Mesendoderm (in vitro differentiated cells): Measurements from ENCODE around the gene AFF1.

Experiments used
- DNase-seq: peaks from one replicate; pipeline ENCODE4 v3.0.0; 2013
- H2AK5ac ChIP-seq: 2 replicates; pipeline ENCODE4 v1.6.1; 2013; ENCODE audit warnings: low read length, inconsistent platforms
- H2BK120ac ChIP-seq: 2 replicates; pipeline ENCODE4 v1.6.1; 2013; ENCODE audit warnings: low read depth, mild to moderate bottlenecking, low read length, moderate library complexity, mixed read lengths
- H2BK15ac ChIP-seq: replicated peaks from 2 replicates; pipeline ENCODE4 v1.6.1; 2013; ENCODE audit warnings: low read depth, mild to moderate bottlenecking, moderate library complexity
- H2BK5ac ChIP-seq: 2 replicates; pipeline ENCODE4 v1.6.1; 2013; ENCODE audit warnings: low read length, inconsistent platforms
- H3K18ac ChIP-seq: 2 replicates; pipeline ENCODE4 v1.6.1; 2013; ENCODE audit warnings: mild to moderate bottlenecking, low read length, mixed read lengths
- H3K23ac ChIP-seq: one replicate; pipeline ENCODE4 v1.6.1; 2013; ENCODE audit warnings: low read length
- H3K27ac ChIP-seq: 2 replicates; pipeline ENCODE4 v1.5.1; 2013; ENCODE audit warnings: low read depth, mild to moderate bottlenecking, inconsistent platforms, low read length, moderate library complexity
- H3K27me3 ChIP-seq: 2 replicates; pipeline ENCODE4 v1.6.1; 2013; ENCODE audit warnings: low read length, control low read depth, mild to moderate bottlenecking, inconsistent platforms; ENCODE audit not compliant: insufficient read depth, poor library complexity
- H3K36me3 ChIP-seq: 2 replicates; pipeline ENCODE4 v1.6.1; 2013; ENCODE audit warnings: low read length, inconsistent platforms; ENCODE audit not compliant: control insufficient read depth, insufficient read depth
- H3K4ac ChIP-seq: one replicate; pipeline ENCODE4 v1.6.1; 2013; ENCODE audit warnings: low read depth, mild to moderate bottlenecking, low read length, moderate library complexity
- H3K4me1 ChIP-seq: 2 replicates; pipeline ENCODE4 v1.6.1; 2013; ENCODE audit warnings: low read depth, low read length, inconsistent platforms; ENCODE audit not compliant: control insufficient read depth
- H3K4me2 ChIP-seq: 2 replicates; pipeline ENCODE4 v1.6.1; 2013; ENCODE audit warnings: low read length
- H3K4me3 ChIP-seq: 2 replicates; pipeline ENCODE4 v1.5.1; 2013; ENCODE audit warnings: mild to moderate bottlenecking, low read length
- H3K56ac ChIP-seq: one replicate; pipeline ENCODE4 v1.6.1; 2013; ENCODE audit warnings: low read length
- H3K79me1 ChIP-seq: 2 replicates; pipeline ENCODE4 v1.6.1; 2013; ENCODE audit warnings: low read length, inconsistent platforms
- H3K79me2 ChIP-seq: 2 replicates; pipeline ENCODE4 v1.6.1; 2013; ENCODE audit warnings: mild to moderate bottlenecking, low read length; ENCODE audit not compliant: control insufficient read depth, insufficient read depth
- H3K9ac ChIP-seq: 2 replicates; pipeline ENCODE4 v1.6.1; 2013; ENCODE audit warnings: low read length, inconsistent platforms
- H4K5ac ChIP-seq: one replicate; pipeline ENCODE4 v1.6.1; 2013; ENCODE audit warnings: low read length
- H4K8ac ChIP-seq: one replicate; pipeline ENCODE4 v1.6.1; 2013; ENCODE audit warnings: low read depth, mild to moderate bottlenecking, control low read depth, low read length, moderate library complexity
- WGBS: extraction: QIAGEN DNeasy Blood & Tissue Kit; methylation state at CpG from one replicate; pipeline ENCODE4 v1.1.7; 2013; ENCODE audit warnings: low lambda C conversion rate, missing lambda C conversion rate; ENCODE audit not compliant: insufficient coverage; ENCODE audit errors: extremely low coverage; 5-methylcytosine and 5-hydroxymethylcytosine counted together

Gene AFF1

GRCh38 chr4:87006676-87007527, 72.1 kb downstream of the AFF1 start:
- Histone ChIP-seq H3K36me3 (no peaks in the 10 kb centered on the region), H3K27me3 (no peaks in the 10 kb centered on the region), H2AK5ac (no peak overlapping the region), H3K4me2 (peak overlapping the region; percentile 49), H3K79me2 (peaks cover 33% of the 10 kb centered on the region), H3K56ac (peak overlapping the region; percentile 93), H3K23ac (peak overlapping the region; percentile 67), H3K27ac (peak overlapping the region; percentile 98), H3K4ac (peak overlapping the region; percentile 83), H3K9ac (peak overlapping the region; percentile 70), H3K18ac (peak overlapping the region; percentile 85), H4K8ac (no peak overlapping the region), H3K79me1 (peaks cover 2% of the 10 kb centered on the region), H3K4me3 (peak overlapping the region; percentile 48), H4K5ac (no peak overlapping the region), H2BK120ac (peak overlapping the region; percentile 18), H2BK15ac (no peak overlapping the region), H2BK5ac (no peak overlapping the region), H3K4me1 (peaks cover 13% of the 10 kb centered on the region)
- WGBS, result no CpG with 5 or more reads among the region's 82 CpGs
- peak; percentile 98 for DNase-seq

GRCh38 chr4:87007528-87008446, 73.0 kb downstream of the AFF1 start:
- peaks cover 39% of the 10 kb centered on the region for H3K79me2 ChIP-seq
- H2BK120ac ChIP-seq, result peak overlapping the region; percentile 18
- H2AK5ac ChIP-seq, result no peak overlapping the region
- H3K27ac ChIP-seq, result peak overlapping the region; percentile 98
- DNase-seq, result peak; percentile 76
- H3K23ac ChIP-seq, result no peak overlapping the region
- H3K4me2 ChIP-seq, result peak overlapping the region; percentile 49
- H4K8ac ChIP-seq, result no peak overlapping the region
- no peaks in the 10 kb centered on the region for H3K27me3 ChIP-seq
- peaks cover 13% of the 10 kb centered on the region for H3K4me1 ChIP-seq
- peak overlapping the region; percentile 37 for H2BK5ac ChIP-seq
- H3K56ac ChIP-seq, result peak overlapping the region; percentile 93
- no peaks in the 10 kb centered on the region for H3K36me3 ChIP-seq
- peak overlapping the region; percentile 67 for H3K9ac ChIP-seq
- no peak overlapping the region for H4K5ac ChIP-seq
- H3K4me3 ChIP-seq, result peak overlapping the region; percentile 48
- WGBS, result no CpG with 5 or more reads among the region's 22 CpGs
- peaks cover 2% of the 10 kb centered on the region for H3K79me1 ChIP-seq
- peak overlapping the region; percentile 85 for H2BK15ac ChIP-seq
- H3K4ac ChIP-seq, result no peak overlapping the region
- peak overlapping the region; percentile 63 for H3K18ac ChIP-seq

- H4K8ac ChIP-seq, result no peak overlapping the region
- no peak overlapping the region for H3K23ac ChIP-seq
- peak overlapping the region; percentile 30 for H2BK5ac ChIP-seq
- H3K4ac ChIP-seq, result no peak overlapping the region
- H3K9ac ChIP-seq, result peak overlapping the region; percentile 54
- no peak overlapping the region for H2AK5ac ChIP-seq
- peaks cover 2% of the 10 kb centered on the region for H3K79me1 ChIP-seq
- no peaks in the 10 kb centered on the region for H3K27me3 ChIP-seq
- H3K4me1 ChIP-seq, result peaks cover 15% of the 10 kb centered on the region
- DNase-seq, result no peak
- H2BK15ac ChIP-seq, result no peak overlapping the region
- no peak overlapping the region for H3K4me3 ChIP-seq
- H4K5ac ChIP-seq, result no peak overlapping the region
- H3K27ac ChIP-seq, result no peak overlapping the region
- no CpG with 5 or more reads among the region's 2 CpGs for WGBS
- H3K56ac ChIP-seq, result peak overlapping the region; percentile 50
- no peaks in the 10 kb centered on the region for H3K36me3 ChIP-seq
- peak overlapping the region; percentile 39 for H3K4me2 ChIP-seq
- H3K79me2 ChIP-seq, result peaks cover 50% of the 10 kb centered on the region
- H2BK120ac ChIP-seq, result peak overlapping the region; percentile 6
- peak overlapping the region; percentile 68 for H3K18ac ChIP-seq
Measured at GRCh38 chr4:87009095-87009648, 74.4 kb downstream of the AFF1 start.

GRCh38 chr4:87010192-87010591, 75.4 kb downstream of the AFF1 start:
- no peak overlapping the region for H3K9ac ChIP-seq
- peaks cover 2% of the 10 kb centered on the region for H3K79me1 ChIP-seq
- H2BK15ac ChIP-seq, result no peak overlapping the region
- H4K5ac ChIP-seq, result no peak overlapping the region
- H2AK5ac ChIP-seq, result no peak overlapping the region
- H3K18ac ChIP-seq, result no peak overlapping the region
- no CpG with 5 or more reads among the region's 1 CpG for WGBS
- no peak overlapping the region for H4K8ac ChIP-seq
- no peak overlapping the region for H3K56ac ChIP-seq
- H3K23ac ChIP-seq, result no peak overlapping the region
- H3K36me3 ChIP-seq, result no peaks in the 10 kb centered on the region
- DNase-seq, result no peak
- H2BK120ac ChIP-seq, result no peak overlapping the region
- no peak overlapping the region for H3K27ac ChIP-seq
- H3K4ac ChIP-seq, result no peak overlapping the region
- H3K4me2 ChIP-seq, result no peak overlapping the region
- H2BK5ac ChIP-seq, result no peak overlapping the region
- H3K4me3 ChIP-seq, result no peak overlapping the region
- peaks cover 58% of the 10 kb centered on the region for H3K79me2 ChIP-seq
- H3K27me3 ChIP-seq, result no peaks in the 10 kb centered on the region
- peaks cover 16% of the 10 kb centered on the region for H3K4me1 ChIP-seq

DNA sequence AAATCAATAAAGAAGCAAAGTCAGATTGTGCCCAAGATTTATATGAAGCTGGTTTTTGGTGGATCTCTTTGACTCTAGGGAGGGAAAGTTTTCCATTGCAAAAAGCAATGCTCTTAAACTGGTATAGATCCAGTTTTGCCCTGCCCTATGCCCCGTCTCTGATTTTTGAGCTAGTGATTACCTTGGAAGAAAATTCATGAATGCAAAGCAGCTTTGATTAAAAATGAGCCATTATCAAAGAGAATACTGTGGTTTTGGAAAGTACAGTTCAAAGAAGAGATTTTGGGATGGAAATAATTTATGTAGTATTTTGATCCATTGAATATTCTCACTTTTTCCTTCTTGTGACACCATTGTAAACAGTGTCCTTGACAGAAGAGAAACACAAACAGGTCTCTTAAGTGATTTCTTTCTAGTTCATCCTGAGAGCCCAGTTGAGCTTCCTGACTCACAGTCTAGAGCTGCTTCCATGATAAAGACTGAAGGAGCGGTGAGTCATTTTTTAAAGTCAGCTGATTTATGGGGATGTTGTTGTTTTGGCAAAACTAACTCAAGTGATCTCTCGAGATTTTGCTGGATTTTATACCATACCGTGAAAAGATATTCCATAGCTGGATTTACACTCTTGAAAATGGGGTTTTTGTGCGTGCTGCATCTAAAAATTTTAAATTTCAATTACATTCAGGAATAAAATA, 76.7 kb downstream of the AFF1 start:
- Histone ChIP-seq H3K79me1 (peaks cover 2% of the 10 kb centered on the region), H3K9ac (no peak overlapping the region), H3K27ac (no peak overlapping the region), H3K23ac (no peak overlapping the region), H3K56ac (no peak overlapping the region), H3K4me1 (peaks cover 13% of the 10 kb centered on the region), H3K4ac (no peak overlapping the region), H3K79me2 (peaks cover 66% of the 10 kb centered on the region), H2BK15ac (no peak overlapping the region), H4K8ac (no peak overlapping the region), H2AK5ac (no peak overlapping the region), H4K5ac (no peak overlapping the region), H2BK5ac (no peak overlapping the region), H3K4me3 (no peak overlapping the region), H3K27me3 (no peaks in the 10 kb centered on the region), H3K4me2 (no peak overlapping the region), H3K18ac (peak overlapping the region; percentile 95), H2BK120ac (no peak overlapping the region), H3K36me3 (no peaks in the 10 kb centered on the region)
- no CpG with 5 or more reads among the region's 5 CpGs for WGBS
- DNase-seq, result peak; percentile 93
